Stimulated activated CD8-positive, alpha-beta memory T cell treated with anti-CD3 and anti-CD28 coated beads, Interleukin-4, amount 100 ng/mL, for 48 hours (primary cell): Measurements from ENCODE around the gene CA14.
A peak's percentile ranks its signal among the peaks of the same experiment; 100 is the strongest.

Source experiments
- DNase-seq: peaks from one replicate; pipeline ENCODE4 v3.0.0-alpha.2; 2020

The CA14 gene

GRCh38 chr1:150236614-150237100 lies 20.9 kb upstream of the CA14 start:
- peak; percentile 10 for DNase-seq

- DNase-seq: peak; percentile 20
These were observed 20.4 kb upstream of the CA14 start for GRCh38 chr1:150237176-150237575.

GRCh38 chr1:150237746-150238145 lies 19.8 kb upstream of the CA14 start:
- DNase-seq: peak; percentile 19

- peak; percentile 12 for DNase-seq
These were observed 14.6 kb upstream of the CA14 start for GRCh38 chr1:150243003-150243402.

- DNase-seq: no peak
These were observed 7.6 kb upstream of the CA14 start for GRCh38 chr1:150249936-150250335.

- no peak for DNase-seq
These were observed 1.4 kb upstream of the CA14 start for GRCh38 chr1:150256198-150256553.

- DNase-seq: no peak
These were observed 826 bp upstream of the CA14 start for GRCh38 chr1:150256554-150257341.

GRCh38 chr1:150259217-150259616 lies 1.6 kb downstream of the CA14 start:
- DNase-seq: no peak

- DNase-seq: no peak
These were observed 2.4 kb downstream of the CA14 start for GRCh38 chr1:150259758-150260669.

- DNase-seq: no peak
These were observed 3.8 kb downstream of the CA14 start for GRCh38 chr1:150261367-150261766.

- DNase-seq: no peak
These were observed 5.1 kb downstream of the CA14 start for GRCh38 chr1:150262388-150263320.

- DNase-seq: no peak
These were observed 6.0 kb downstream of the CA14 start for GRCh38 chr1:150263549-150263948.

GRCh38 chr1:150267896-150268295 lies 10.3 kb downstream of the CA14 start:
- DNase-seq: no peak

GRCh38 chr1:150268340-150268704 lies 10.7 kb downstream of the CA14 start:
- DNase-seq: peak; percentile 51

- peak; percentile 95 for DNase-seq
These were observed 11.3 kb downstream of the CA14 start, which contains the start of gene APH1A for GRCh38 chr1:150268705-150269403. Gene APH1A, minus strand, starts transcription at chr1:150269016. Its CDS starts 206 bp downstream, at chr1:150268810.

GRCh38 chr1:150269451-150269850 lies 11.9 kb downstream of the CA14 start:
- no peak for DNase-seq

- no peak for DNase-seq
These were observed 13.9 kb downstream of the CA14 start for GRCh38 chr1:150271291-150271959.

- DNase-seq: no peak
These were observed 15.7 kb downstream of the CA14 start for GRCh38 chr1:150273311-150273710.

GRCh38 chr1:150280138-150280707 lies 22.6 kb downstream of the CA14 start:
- no peak for DNase-seq

- DNase-seq: peak; percentile 73
These were observed 23.7 kb downstream of the CA14 start for GRCh38 chr1:150281221-150281757.
